Measurements from ENCODE around the gene LTV1.
"Not testable (repeated sequence)": the region's sequence is repeated elsewhere in the genome, so short reads cannot be mapped to it uniquely, and the experiment has no call there.

Gene LTV1

GRCh38 chr6:143845033-143845432, 1.9 kb downstream of the LTV1 start:
- Histone ChIP-seq H3K9me2 (replicated peaks; ENCODE audit: insufficient read depth, low read length) (no peaks in the 10 kb centered on the region), H3F3A (ENCODE audit: insufficient read depth) (no peaks in the 10 kb centered on the region), H4K20me1 (ENCODE audit: low read depth, low read length) (no peaks in the 10 kb centered on the region), H3K27ac (ENCODE audit: low read depth, low read length) (no peak overlapping the region), H3K36me3 (ENCODE audit: low read length) (peaks cover 39% of the 10 kb centered on the region), H3K4me2 (ENCODE audit: low read depth, low read length, poor library complexity, severe bottlenecking) (no peak overlapping the region), H3K9ac (ENCODE audit: low read length) (no peak overlapping the region), H3K79me2 (ENCODE audit: insufficient read depth, low read length) (peaks cover 35% of the 10 kb centered on the region), H3K4me3 (ENCODE audit: insufficient read depth, low read length, poor library complexity, severe bottlenecking) (no peak overlapping the region), H3K9me3 (ENCODE audit: insufficient read depth, low read length) (no peaks in the 10 kb centered on the region), H2AFZ (ENCODE audit: low read depth, low read length, severe bottlenecking) (no peak overlapping the region), H3K27me3 (ENCODE audit: low read length) (no peaks in the 10 kb centered on the region)
- no peak for TF ChIP-seq EZH2phosphoT487 (conservative IDR thresholded peaks at IDR 0.05; ENCODE audit: low read length)

- not testable (repeated sequence) for H3K27ac ChIP-seq (ENCODE audit: low read depth, low read length); H3K4me3 ChIP-seq (ENCODE audit: insufficient read depth, low read length, poor library complexity, severe bottlenecking); H3K4me2 ChIP-seq (ENCODE audit: low read depth, low read length, poor library complexity, severe bottlenecking); H3F3A ChIP-seq (ENCODE audit: insufficient read depth); H3K9ac ChIP-seq (ENCODE audit: low read length); H3K9me3 ChIP-seq (ENCODE audit: insufficient read depth, low read length); H3K9me2 ChIP-seq (replicated peaks; ENCODE audit: insufficient read depth, low read length); H4K20me1 ChIP-seq (ENCODE audit: low read depth, low read length); H2AFZ ChIP-seq (ENCODE audit: low read depth, low read length, severe bottlenecking); H3K27me3 ChIP-seq (ENCODE audit: low read length)
- H3K36me3 ChIP-seq (ENCODE audit: low read length): peaks cover 36% of the 10 kb centered on the region
- peaks cover 32% of the 10 kb centered on the region for H3K79me2 ChIP-seq (ENCODE audit: insufficient read depth, low read length)
Observed at GRCh38 chr6:143851706-143852105, 8.6 kb downstream of the LTV1 start.

GRCh38 chr6:143855057-143855456, 11.9 kb downstream of the LTV1 start:
- H3K9ac ChIP-seq (ENCODE audit: low read length); H3K27me3 ChIP-seq (ENCODE audit: low read length); H3K27ac ChIP-seq (ENCODE audit: low read depth, low read length); H3K9me3 ChIP-seq (ENCODE audit: insufficient read depth, low read length); H3F3A ChIP-seq (ENCODE audit: insufficient read depth); H2AFZ ChIP-seq (ENCODE audit: low read depth, low read length, severe bottlenecking); H3K4me3 ChIP-seq (ENCODE audit: insufficient read depth, low read length, poor library complexity, severe bottlenecking); H3K9me2 ChIP-seq (replicated peaks; ENCODE audit: insufficient read depth, low read length); H4K20me1 ChIP-seq (ENCODE audit: low read depth, low read length); H3K4me2 ChIP-seq (ENCODE audit: low read depth, low read length, poor library complexity, severe bottlenecking): not testable (repeated sequence)
- peaks cover 25% of the 10 kb centered on the region for H3K79me2 ChIP-seq (ENCODE audit: insufficient read depth, low read length)
- H3K36me3 ChIP-seq (ENCODE audit: low read length): peaks cover 38% of the 10 kb centered on the region

- Histone ChIP-seq H3K36me3 (ENCODE audit: low read length) (peaks cover 34% of the 10 kb centered on the region), H3K79me2 (ENCODE audit: insufficient read depth, low read length) (peaks cover 11% of the 10 kb centered on the region; the same call in 1 of the 2 replicates)
- not testable (repeated sequence) for H3F3A ChIP-seq (ENCODE audit: insufficient read depth); H2AFZ ChIP-seq (ENCODE audit: low read depth, low read length, severe bottlenecking); H3K9me2 ChIP-seq (replicated peaks; ENCODE audit: insufficient read depth, low read length); H3K27me3 ChIP-seq (ENCODE audit: low read length); H3K4me2 ChIP-seq (ENCODE audit: low read depth, low read length, poor library complexity, severe bottlenecking); H3K4me3 ChIP-seq (ENCODE audit: insufficient read depth, low read length, poor library complexity, severe bottlenecking); H3K27ac ChIP-seq (ENCODE audit: low read depth, low read length); H3K9ac ChIP-seq (ENCODE audit: low read length); H3K9me3 ChIP-seq (ENCODE audit: insufficient read depth, low read length); H4K20me1 ChIP-seq (ENCODE audit: low read depth, low read length)
Observed at GRCh38 chr6:143856762-143857161, 13.6 kb downstream of the LTV1 start.

- no peak overlapping the region for H3K4me2 ChIP-seq (ENCODE audit: low read depth, low read length, poor library complexity, severe bottlenecking)
- no peak overlapping the region for H2AFZ ChIP-seq (ENCODE audit: low read depth, low read length, severe bottlenecking)
- no peaks in the 10 kb centered on the region for H3F3A ChIP-seq (ENCODE audit: insufficient read depth)
- no peak overlapping the region for H3K4me3 ChIP-seq (ENCODE audit: insufficient read depth, low read length, poor library complexity, severe bottlenecking)
- peaks cover 11% of the 10 kb centered on the region; the same call in 1 of the 2 replicates for H3K79me2 ChIP-seq (ENCODE audit: insufficient read depth, low read length)
- TF ChIP-seq CTCF (IDR thresholded peaks at IDR 0.05; ENCODE audit: insufficient read depth, low read length, poor library complexity, severe bottlenecking) (no peak), EZH2phosphoT487 (conservative IDR thresholded peaks at IDR 0.05; ENCODE audit: low read length) (no peak)
- no peak overlapping the region for H3K9ac ChIP-seq (ENCODE audit: low read length)
- H3K27me3 ChIP-seq (ENCODE audit: low read length): no peaks in the 10 kb centered on the region
- H3K9me2 ChIP-seq (replicated peaks; ENCODE audit: insufficient read depth, low read length): no peaks in the 10 kb centered on the region
- H4K20me1 ChIP-seq (ENCODE audit: low read depth, low read length): no peaks in the 10 kb centered on the region
- H3K27ac ChIP-seq (ENCODE audit: low read depth, low read length): no peak overlapping the region
- H3K9me3 ChIP-seq (ENCODE audit: insufficient read depth, low read length): no peaks in the 10 kb centered on the region
- peaks cover 39% of the 10 kb centered on the region for H3K36me3 ChIP-seq (ENCODE audit: low read length)
Observed at GRCh38 chr6:143857651-143858050, 14.5 kb downstream of the LTV1 start.

All from SU-DHL-6 (cell line).